Measurements from ENCODE around the gene HSPA12B.

HSPA12B gene

GRCh38 chr20:3757268-3757667, 24.8 kb downstream of the HSPA12B start:
- DNase-seq: no peak
- in situ Hi-C loops (cut with HindIII; ENCODE audit: low pct_ligation_motif_present, low pct_unique_long_range_greater_than_20kb, low sequenced_read_pairs): no loop called here

- no peak for DNase-seq
- in situ Hi-C loops (cut with HindIII; ENCODE audit: low pct_ligation_motif_present, low pct_unique_long_range_greater_than_20kb, low sequenced_read_pairs): no loop called here
Observed at GRCh38 chr20:3758566-3758965, 26.1 kb downstream of the HSPA12B start.

- DNase-seq: no peak
- in situ Hi-C loops (cut with HindIII; ENCODE audit: low pct_ligation_motif_present, low pct_unique_long_range_greater_than_20kb, low sequenced_read_pairs): no loop called here
Observed at GRCh38 chr20:3759316-3759823, 26.9 kb downstream of the HSPA12B start.

DNA sequence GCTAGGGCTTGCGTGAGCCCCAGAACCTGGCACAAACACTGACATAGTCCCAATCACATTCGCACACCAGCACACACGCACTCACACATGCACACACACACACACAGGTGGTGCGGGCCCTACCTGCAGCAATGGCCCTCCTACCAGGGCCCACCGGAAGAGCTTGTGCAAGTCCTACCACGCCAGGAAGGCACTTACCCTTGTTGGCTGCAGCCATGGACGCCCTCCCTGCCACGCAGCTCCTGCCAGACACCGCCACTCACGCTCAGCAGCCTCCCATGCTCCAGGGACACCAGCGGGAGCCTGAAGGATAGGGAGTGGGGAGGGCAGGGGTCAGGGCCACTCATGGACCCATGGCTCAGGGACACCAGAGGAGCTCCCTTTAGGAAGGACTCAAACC, 27.4 kb downstream of the HSPA12B start:
- no peak for DNase-seq
- in situ Hi-C loops (cut with HindIII; ENCODE audit: low pct_ligation_motif_present, low pct_unique_long_range_greater_than_20kb, low sequenced_read_pairs): no loop called here

GRCh38 chr20:3760655-3761348, 28.3 kb downstream of the HSPA12B start:
- in situ Hi-C loops (cut with HindIII; ENCODE audit: low pct_ligation_motif_present, low pct_unique_long_range_greater_than_20kb, low sequenced_read_pairs): no loop called here
- DNase-seq: peak; percentile 39

DNA sequence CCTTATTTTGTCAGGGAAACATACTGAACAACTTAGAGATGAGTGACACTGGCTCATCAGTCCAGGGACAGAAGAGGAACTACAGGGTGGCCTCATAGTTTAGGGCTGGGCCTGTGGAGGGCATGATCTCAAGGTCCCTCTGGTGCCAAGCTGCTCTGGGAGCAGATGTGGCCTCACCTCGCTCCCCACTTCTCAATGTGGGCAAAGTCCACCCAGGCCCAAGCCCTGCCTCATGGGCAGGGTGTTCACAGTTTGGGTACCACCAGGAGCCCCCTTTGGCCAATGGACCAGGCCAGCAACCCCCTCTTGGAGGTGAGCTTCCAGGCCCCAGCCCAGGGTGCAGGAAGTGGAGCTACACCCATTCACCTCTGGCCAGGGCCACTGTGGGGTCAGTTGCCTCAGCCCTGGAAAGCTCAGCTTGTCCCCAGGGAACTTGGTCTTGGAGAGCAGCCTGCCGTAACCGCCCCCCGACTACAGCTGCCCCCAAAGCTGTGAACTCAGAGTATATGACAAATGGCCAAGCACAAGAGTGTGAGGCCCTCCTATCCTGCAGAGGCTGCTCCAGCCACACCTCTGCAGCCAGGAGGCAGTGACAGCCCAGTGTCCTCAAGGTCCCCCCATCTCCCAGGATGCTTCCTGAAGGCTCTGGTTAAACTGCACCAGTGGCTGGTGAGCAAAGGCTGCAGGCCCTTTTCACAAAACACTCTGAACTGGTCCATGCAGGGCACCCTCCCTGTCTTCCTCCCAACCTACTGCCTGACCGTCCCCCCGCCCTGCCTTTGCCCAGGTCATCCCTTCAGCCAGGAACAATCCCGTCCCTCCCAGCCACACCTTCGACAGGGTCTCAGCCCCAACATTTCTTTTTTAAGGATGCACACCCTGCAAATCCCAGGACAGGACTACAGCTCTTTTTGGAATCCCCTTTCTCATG, 31.5 kb downstream of the HSPA12B start:
- DNase-seq: no peak
- in situ Hi-C loops (cut with HindIII; ENCODE audit: low pct_ligation_motif_present, low pct_unique_long_range_greater_than_20kb, low sequenced_read_pairs): no loop called here

DNA sequence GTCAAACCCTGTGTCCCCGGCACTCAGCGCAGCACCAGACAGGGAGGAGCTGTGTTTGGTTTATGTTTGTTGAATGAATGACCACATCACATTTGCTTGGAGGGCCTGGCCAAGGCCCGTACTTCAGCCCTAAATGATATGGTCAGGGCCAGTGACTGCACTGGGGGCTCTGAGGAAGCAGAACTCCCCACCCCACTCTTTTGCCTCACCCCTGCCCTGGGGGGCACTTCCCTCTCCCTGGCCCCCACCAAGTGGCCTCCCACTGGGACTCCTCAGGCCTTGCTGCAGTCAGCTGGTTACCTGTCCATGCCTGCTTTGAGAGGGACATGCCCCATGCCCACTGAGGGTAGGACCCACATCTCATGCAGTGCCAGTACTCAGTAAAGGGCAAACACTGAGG, 32.2 kb downstream of the HSPA12B start:
- DNase-seq: no peak
- in situ Hi-C loops (cut with HindIII; ENCODE audit: low pct_ligation_motif_present, low pct_unique_long_range_greater_than_20kb, low sequenced_read_pairs): no loop called here

DNA sequence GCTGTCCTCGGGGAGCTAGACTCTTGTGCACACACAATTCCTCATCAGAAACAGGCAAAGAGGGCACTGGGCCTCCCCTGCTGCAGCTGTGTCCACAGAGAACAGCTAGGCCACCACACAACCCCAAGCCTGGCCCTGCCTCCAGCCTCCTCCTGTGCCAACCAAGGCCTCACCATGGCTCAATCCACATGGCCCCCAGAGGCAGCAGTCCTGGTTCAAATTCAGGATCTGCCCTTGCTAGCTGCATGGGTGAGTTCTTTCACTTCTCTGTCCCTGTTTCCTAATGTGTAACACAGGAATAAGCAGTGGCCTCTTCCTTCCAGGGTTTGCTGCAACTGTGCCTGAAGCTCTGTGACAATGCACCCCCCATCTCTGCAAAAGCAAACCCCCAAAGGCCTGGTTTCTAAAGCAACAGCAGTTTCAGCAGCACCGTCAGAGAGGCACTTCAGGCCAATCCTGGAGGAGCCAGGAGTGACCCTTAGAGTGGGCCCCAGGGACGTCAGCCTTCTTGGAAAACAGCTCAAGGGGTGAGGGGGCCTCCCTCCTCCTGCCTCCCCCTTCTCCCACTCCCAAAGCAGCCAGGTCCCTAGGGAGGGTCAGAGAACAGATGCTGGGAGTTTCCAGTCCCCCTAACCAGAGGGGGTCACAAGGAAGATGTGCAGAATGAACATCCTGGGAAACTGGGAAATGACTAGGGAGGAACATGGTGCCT, 32.8 kb downstream of the HSPA12B start:
- in situ Hi-C loops (cut with HindIII; ENCODE audit: low pct_ligation_motif_present, low pct_unique_long_range_greater_than_20kb, low sequenced_read_pairs): no loop called here
- DNase-seq: no peak

DNA sequence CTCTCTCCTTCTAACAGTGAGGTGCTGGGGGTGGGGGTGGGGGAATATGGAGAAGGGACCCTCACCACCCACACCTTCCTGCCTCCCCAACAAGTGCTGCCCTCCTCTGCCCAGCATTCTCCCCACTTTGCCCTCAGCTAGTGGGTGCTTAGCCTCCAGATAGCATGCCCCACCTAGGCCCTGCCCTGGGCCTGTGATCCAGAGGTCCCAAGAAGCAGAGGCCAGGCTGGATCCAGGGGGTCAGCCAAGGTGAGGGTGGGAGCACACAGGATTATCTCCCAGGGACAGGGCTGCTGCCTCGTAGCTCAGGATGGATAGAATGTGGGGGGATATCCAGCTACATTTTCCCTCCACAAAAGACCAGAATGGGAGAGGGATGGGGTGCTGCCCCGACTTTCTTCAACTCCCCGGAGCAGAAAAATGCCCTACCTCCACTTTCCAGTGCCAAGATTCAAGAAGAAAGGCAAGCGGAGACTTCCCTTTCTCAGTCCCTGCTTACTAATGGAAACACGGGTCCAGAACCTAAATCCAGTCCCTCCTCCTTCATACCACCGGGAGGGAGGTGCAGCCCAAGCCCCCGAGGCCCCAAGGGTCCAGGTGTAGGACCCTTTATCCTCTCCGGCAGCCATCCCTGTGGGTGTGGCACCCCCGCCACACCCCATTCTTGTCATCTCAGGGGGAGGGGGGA, 34.1 kb downstream of the HSPA12B start:
- in situ Hi-C loops (cut with HindIII; ENCODE audit: low pct_ligation_motif_present, low pct_unique_long_range_greater_than_20kb, low sequenced_read_pairs): no loop called here
- DNase-seq: no peak

- in situ Hi-C loops (cut with HindIII; ENCODE audit: low pct_ligation_motif_present, low pct_unique_long_range_greater_than_20kb, low sequenced_read_pairs): no loop called here
- peak; percentile 11 for DNase-seq
Observed at GRCh38 chr20:3767110-3767426, 34.6 kb downstream of the HSPA12B start.

DNA sequence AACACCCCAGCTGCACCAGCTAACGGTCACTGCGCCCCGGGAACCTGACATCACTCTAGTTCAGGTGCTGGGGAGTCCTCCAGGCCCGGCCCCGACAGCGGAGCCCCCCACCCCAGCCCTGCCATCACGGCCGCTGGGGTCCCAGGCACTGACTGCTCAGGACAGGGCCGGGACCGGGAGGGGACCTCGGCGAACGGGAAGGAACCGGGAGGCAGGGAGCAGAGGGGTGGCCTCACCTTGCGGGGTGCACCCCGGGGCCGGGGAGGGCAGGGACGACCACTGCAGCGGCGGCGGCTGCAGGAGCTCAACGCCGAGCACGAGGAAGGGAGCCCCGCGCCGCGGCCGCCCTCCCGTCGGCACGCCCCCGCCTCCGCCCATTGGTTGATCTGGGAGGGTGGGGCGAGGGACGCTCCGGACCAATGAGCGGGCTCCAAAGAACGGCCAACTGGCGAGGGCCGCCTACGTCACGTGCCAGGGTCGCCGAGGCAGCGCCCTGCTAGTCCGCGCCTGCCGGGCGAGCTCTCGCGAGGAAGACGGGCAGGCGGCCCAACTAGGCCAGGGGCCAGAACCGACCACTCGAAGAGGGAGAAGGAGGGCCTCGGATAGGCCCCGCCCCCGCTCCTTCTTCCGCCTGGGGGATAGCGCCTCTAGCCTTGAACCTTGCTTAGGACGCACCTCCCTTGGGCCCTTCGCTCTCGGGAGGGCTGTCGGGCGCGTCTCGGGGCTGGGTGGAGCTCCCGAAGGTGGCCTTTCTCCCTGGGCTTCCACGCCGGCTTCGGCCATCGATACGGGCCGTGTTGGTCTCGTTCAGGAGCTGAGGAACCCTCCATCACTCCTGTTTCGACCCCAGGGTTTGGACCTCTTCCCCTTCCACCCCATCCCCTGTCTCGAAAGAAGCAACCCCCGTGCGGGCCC, 35.2 kb downstream of the HSPA12B start, which contains the start of gene ADISSP:
TSS of gene ADISSP (minus strand) at position 327 of the 915 bp plus-strand sequence. CDS start 7,653 bp downstream, outside the sequence.
- peak; percentile 96 for DNase-seq
- in situ Hi-C loops (cut with HindIII; ENCODE audit: low pct_ligation_motif_present, low pct_unique_long_range_greater_than_20kb, low sequenced_read_pairs): no loop called here

GRCh38 chr20:3768342-3769130, 36.1 kb downstream of the HSPA12B start:
- DNase-seq: peak; percentile 80
- in situ Hi-C loops (cut with HindIII; ENCODE audit: low pct_ligation_motif_present, low pct_unique_long_range_greater_than_20kb, low sequenced_read_pairs): no loop called here

GRCh38 chr20:3771552-3772058, 39.1 kb downstream of the HSPA12B start:
- DNase-seq: no peak
- in situ Hi-C loops (cut with HindIII; ENCODE audit: low pct_ligation_motif_present, low pct_unique_long_range_greater_than_20kb, low sequenced_read_pairs): no loop called here

- in situ Hi-C loops (cut with HindIII; ENCODE audit: low pct_ligation_motif_present, low pct_unique_long_range_greater_than_20kb, low sequenced_read_pairs): no loop called here
- no peak for DNase-seq
Observed at GRCh38 chr20:3775457-3776108, 43.1 kb downstream of the HSPA12B start.

DNA sequence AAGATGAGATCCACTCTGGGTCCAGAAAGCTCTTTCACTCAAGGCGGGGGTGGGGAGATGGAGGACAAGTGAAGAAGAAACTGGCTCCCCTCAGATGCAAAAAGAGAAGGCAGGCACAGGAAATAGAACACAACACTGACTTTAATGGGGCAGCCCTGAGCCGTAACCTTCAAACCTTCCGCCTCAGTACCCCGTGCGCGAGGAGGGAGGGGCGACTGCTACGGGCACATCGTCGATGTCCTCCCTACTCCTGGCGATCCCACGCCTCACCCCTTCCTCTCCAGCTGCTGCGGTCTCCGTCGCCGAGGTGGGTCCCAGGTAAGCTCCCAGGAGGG, 44.9 kb downstream of the HSPA12B start:
- DNase-seq: no peak
- in situ Hi-C loops (cut with HindIII; ENCODE audit: low pct_ligation_motif_present, low pct_unique_long_range_greater_than_20kb, low sequenced_read_pairs): no loop called here

Measured in ACHN (cell line).